Gastroesophageal sphincter (tissue), 4 donors: Measurements from ENCODE around the gene TMEM43. TPM values are rescaled to one million over a fixed set of nuclear protein-coding genes. Genes with fewer than 3 reads are reported as not detected.

Source experiments
- ATAC-seq: fragments of 150-250 bp; one replicate; pipeline ENCODE4 v1.9.1; 2016; ENCODE audit warnings: mild to moderate bottlenecking, moderate library complexity
- H3K27ac ChIP-seq, 4 donors: fragments of 200-600 bp; sonication (generic) in 3 of 4; 1 replicate in 3 of 4; 2 replicates in 1 of 4; pipeline ENCODE4 v1.5.1; 2016 to 2019
- H3K27me3 ChIP-seq: fragments of 200-600 bp; sonication (generic); one replicate; pipeline ENCODE4 v1.5.1; 2019
- H3K36me3 ChIP-seq, 2 donors: fragments of 200-600 bp; sonication (generic); one replicate each; pipeline ENCODE4 v1.5.1; 2019; ENCODE audit warnings: control low read depth in 1 of 2
- H3K4me1 ChIP-seq, 3 donors: fragments of 200-600 bp; sonication (generic); 1 replicate in 2 of 3; 2 replicates in 1 of 3; pipeline ENCODE4 v1.5.1; 2016 to 2019; ENCODE audit warnings: control low read depth in 2 of 3
- H3K4me3 ChIP-seq, 2 donors: fragments of 200-600 bp; sonication (generic); one replicate each; pipeline ENCODE4 v1.5.1; 2019; ENCODE audit warnings: mild to moderate bottlenecking in 1 of 2, moderate library complexity in 1 of 2
- H3K9me3 ChIP-seq, 3 donors: fragments of 200-600 bp; sonication (generic); one replicate each; pipeline ENCODE4 v1.5.1; 2017 to 2019; ENCODE audit warnings: control low read depth in 2 of 3
- CTCF ChIP-seq, 4 experiments: fragments of 200-600 bp in 2 of 4; fragments of 450-650 bp in 2 of 4; sonication (generic) in 1 of 4; IDR thresholded peaks; one replicate each; pipeline ENCODE4 v1.5.1; 2017 to 2019; ENCODE audit warnings: antibody characterized with exemption in 4 of 4, mild to moderate bottlenecking in 2 of 4, moderate library complexity in 2 of 4
- EP300 ChIP-seq: sonication (generic); formaldehyde crosslinking; IDR thresholded peaks from one replicate; pipeline ENCODE4 v1.6.1; 2017; ENCODE audit warnings: antibody characterized with exemption, mild to moderate bottlenecking
- POLR2A ChIP-seq, 2 donors: fragments of 450-650 bp; IDR thresholded peaks; one replicate each; pipeline ENCODE4 v1.6.1; 2017; ENCODE audit warnings: antibody characterized with exemption in 2 of 2, mild to moderate bottlenecking in 2 of 2, moderate library complexity in 1 of 2
- POLR2AphosphoS5 ChIP-seq: sonication (generic); formaldehyde crosslinking; IDR thresholded peaks from one replicate; pipeline ENCODE4 v1.6.1; 2017; ENCODE audit warnings: antibody characterized with exemption
- WGBS, 2 donors: methylation state at CpG; one replicate each; pipeline ENCODE4 v1.1.5; 2018; ENCODE audit warnings: low coverage in 1 of 2; 5-methylcytosine and 5-hydroxymethylcytosine counted together
- total RNA-seq, 4 donors: library from RNA; depleted of rRNA; stranded (reverse); fragments of >200 nt; gene quantifications; one replicate each; pipeline ENCODE4 v1.1.0, GENCODE V29; 2016

TMEM43 gene
- total RNA-seq, 4 donors from 2014 or later = 115 to 227 (median 183) TPM

- Histone ChIP-seq H3K27ac (peak overlapping the region; percentile 86 to 99 (median 98)), H3K9me3 (no peaks in the 10 kb centered on the region), H3K4me1 (peaks cover 9 to 61% (median 12%) of the 10 kb centered on the region in 3 donors), H3K36me3 (peaks cover 4 to 28% of the 10 kb centered on the region in 2 donors), H3K4me3 (peak overlapping the region; percentile 56 to 81), H3K27me3 (no peaks in the 10 kb centered on the region)
- no peak for TF ChIP-seq POLR2AphosphoS5
- TF ChIP-seq EP300 = no peak
- TF ChIP-seq CTCF (IDR thresholded peaks at IDR 0.05) = no peak
- TF ChIP-seq POLR2A (IDR thresholded peaks at IDR 0.05) = no peak
- ATAC-seq = no peak
- WGBS, 2 donors = 2 to 7% methylated on average over 3 of the region's 3 CpGs
Measured at GRCh38 chr3:14179114-14179465, 54.2 kb downstream of the TMEM43 start.

GRCh38 chr3:14179795-14180194, 54.9 kb downstream of the TMEM43 start:
- Histone ChIP-seq H3K36me3 (peaks cover 5 to 33% of the 10 kb centered on the region in 2 donors), H3K27ac (no peak overlapping the region), H3K4me1 (peaks cover 9 to 54% (median 12%) of the 10 kb centered on the region in 3 donors), H3K4me3 (no peak overlapping the region), H3K9me3 (no peaks in the 10 kb centered on the region), H3K27me3 (no peaks in the 10 kb centered on the region)
- TF ChIP-seq POLR2A (IDR thresholded peaks at IDR 0.05) (no peak), EP300 (no peak), CTCF (IDR thresholded peaks at IDR 0.05) (no peak), POLR2AphosphoS5 (no peak)
- no peak for ATAC-seq
- 92 to 100% methylated on average over 1 of the region's 1 CpG for WGBS, 2 donors

GRCh38 chr3:14181253-14181652, 56.4 kb downstream of the TMEM43 start:
- Histone ChIP-seq H3K9me3 (no peaks in the 10 kb centered on the region), H3K4me1 (peaks cover 9 to 42% (median 12%) of the 10 kb centered on the region in 3 donors), H3K36me3 (peaks cover 5 to 48% of the 10 kb centered on the region in 2 donors), H3K27me3 (no peaks in the 10 kb centered on the region), H3K27ac (no peak overlapping the region), H3K4me3 (no peak overlapping the region)
- ATAC-seq = no peak
- TF ChIP-seq EP300 (no peak), CTCF (IDR thresholded peaks at IDR 0.05) (no peak), POLR2A (IDR thresholded peaks at IDR 0.05) (no peak), POLR2AphosphoS5 (no peak)
- 92% methylated on average over 3 of the region's 3 CpGs for WGBS, 2 donors

GRCh38 chr3:14183015-14183577, 58.2 kb downstream of the TMEM43 start:
- peaks cover 5 to 66% of the 10 kb centered on the region in 2 donors for H3K36me3 ChIP-seq
- peaks cover 4 to 24% (median 7%) of the 10 kb centered on the region in 3 donors for H3K4me1 ChIP-seq
- H3K4me3 ChIP-seq = no peak overlapping the region
- H3K9me3 ChIP-seq = no peaks in the 10 kb centered on the region
- no peak for ATAC-seq
- no peaks in the 10 kb centered on the region for H3K27me3 ChIP-seq
- WGBS, 2 donors = 35 to 78% methylated on average over 1 to 2 of the region's 2 CpGs
- H3K27ac ChIP-seq = no peak overlapping the region
- TF ChIP-seq CTCF (IDR thresholded peaks at IDR 0.05) (no peak), EP300 (no peak), POLR2AphosphoS5 (no peak), POLR2A (IDR thresholded peaks at IDR 0.05) (no peak)

DNA sequence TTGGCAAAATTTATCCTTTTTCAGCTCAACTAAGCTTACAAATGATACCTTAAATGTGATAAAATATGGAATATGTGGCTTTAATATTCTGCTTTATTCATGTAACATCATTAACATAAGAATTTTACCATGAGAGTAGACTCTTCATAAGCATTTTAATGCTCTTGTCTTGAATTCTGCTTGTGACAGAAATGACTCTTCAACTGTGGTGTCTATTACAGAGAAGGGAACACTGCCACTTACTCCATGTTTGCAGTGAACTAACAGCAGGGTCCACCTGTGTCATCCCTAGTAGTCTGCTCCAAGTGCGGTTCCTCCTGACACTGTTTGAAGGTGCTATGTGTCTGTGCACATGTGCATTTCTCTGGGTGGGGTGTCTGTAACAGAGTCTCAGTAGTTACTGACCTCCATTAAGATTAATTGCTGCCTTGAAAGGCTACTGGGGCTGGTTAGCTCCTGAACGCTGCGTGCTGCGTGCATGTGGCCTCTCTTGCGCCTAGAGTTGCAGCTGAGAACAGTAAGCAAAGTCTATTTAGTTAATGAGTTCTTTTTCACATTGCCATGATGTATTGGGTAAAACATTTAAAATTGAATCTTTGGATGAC, 62.1 kb downstream of the TMEM43 start:
- no peaks in the 10 kb centered on the region for H3K27me3 ChIP-seq
- no peak overlapping the region for H3K4me3 ChIP-seq
- no peak for ATAC-seq
- H3K36me3 ChIP-seq = peaks cover 5 to 70% of the 10 kb centered on the region in 2 donors
- no peak overlapping the region for H3K27ac ChIP-seq
- TF ChIP-seq CTCF (IDR thresholded peaks at IDR 0.05) (no peak), EP300 (no peak), POLR2A (IDR thresholded peaks at IDR 0.05) (no peak), POLR2AphosphoS5 (no peak)
- peaks cover 0 to 8% (median 0%) of the 10 kb centered on the region in 3 donors for H3K4me1 ChIP-seq
- 79 to 96% methylated on average over 3 to 5 of the region's 5 CpGs for WGBS, 2 donors
- no peaks in the 10 kb centered on the region for H3K9me3 ChIP-seq
